ENCODE measurements around the gene SGMS1. TPM values are rescaled to one million over a fixed set of nuclear protein-coding genes. Genes with fewer than 3 reads are reported as not detected.
A peak's percentile ranks its signal among the peaks of the same experiment; 100 is the strongest.

SGMS1 gene
- total RNA-seq, 4 donors from 2014 or later: 28.3 to 44.5 (median 41.7) TPM

- Histone ChIP-seq H3K4me3 (no peak overlapping the region), H3K4me1 (no peaks in the 10 kb centered on the region), H3K27me3 (no peaks in the 10 kb centered on the region), H3K36me3 (peaks cover 0 to 16% (median 5%) of the 10 kb centered on the region in 4 donors), H3K27ac (no peak overlapping the region), H3K9me3 (peaks cover 0 to 5% of the 10 kb centered on the region in 2 donors)
- TF ChIP-seq CTCF (IDR thresholded peaks at IDR 0.05): peak; percentile 26 to 51 (median 37)
- TF ChIP-seq EP300 (IDR thresholded peaks at IDR 0.05; ENCODE audit: low read depth): no peak
- no peak for TF ChIP-seq POLR2AphosphoS5 (IDR thresholded peaks at IDR 0.05)
- TF ChIP-seq POLR2A (IDR thresholded peaks at IDR 0.05): no peak
- peak; percentile 18 for DNase-seq
- in situ Hi-C loops (cut with MboI; ENCODE audit: low pct_ligation_motif_present in 1 of 4, low pct_unique_long_range_greater_than_20kb in 1 of 4, low sequenced_read_pairs in 3 of 4) (no loop called here), intact Hi-C loops (cut with DNase I; ENCODE audit: low total_unique reads) (no loop called here)
- WGBS, 2 donors (ENCODE audit: low coverage in 1 of 2): 79 to 91% methylated on average over 2 to 4 of the region's 4 CpGs
Observed at GRCh38 chr10:50310560-50311174, 313.1 kb downstream of the SGMS1 start.

GRCh38 chr10:50309342-50309741 is 314.4 kb downstream of the SGMS1 start:
- DNase-seq: no peak
- intact Hi-C loops (cut with DNase I; ENCODE audit: low total_unique reads): loop anchor here (5.0 kb wide), 1 partner anchor 1142 kb away; no protein-coding TSS in a partner anchor
- peaks cover 0 to 5% of the 10 kb centered on the region in 2 donors for H3K9me3 ChIP-seq
- no peak overlapping the region for H3K27ac ChIP-seq
- no peak overlapping the region for H3K4me3 ChIP-seq
- TF ChIP-seq POLR2AphosphoS5 (IDR thresholded peaks at IDR 0.05): no peak
- no peak for TF ChIP-seq EP300 (IDR thresholded peaks at IDR 0.05; ENCODE audit: low read depth)
- no peak for TF ChIP-seq POLR2A (IDR thresholded peaks at IDR 0.05)
- no peak for TF ChIP-seq CTCF (IDR thresholded peaks at IDR 0.05)
- in situ Hi-C loops (cut with MboI; ENCODE audit: low pct_ligation_motif_present in 1 of 4, low pct_unique_long_range_greater_than_20kb in 1 of 4, low sequenced_read_pairs in 3 of 4): no loop called here
- peaks cover 0 to 16% (median 5%) of the 10 kb centered on the region in 4 donors for H3K36me3 ChIP-seq
- H3K27me3 ChIP-seq: no peaks in the 10 kb centered on the region
- H3K4me1 ChIP-seq: no peaks in the 10 kb centered on the region
- WGBS, 2 donors (ENCODE audit: low coverage in 1 of 2): 92 to 100% methylated on average over 2 to 4 of the region's 4 CpGs

GRCh38 chr10:50304660-50305059 is 319.1 kb downstream of the SGMS1 start:
- no peak for TF ChIP-seq POLR2A (IDR thresholded peaks at IDR 0.05)
- no peak for TF ChIP-seq POLR2AphosphoS5 (IDR thresholded peaks at IDR 0.05)
- intact Hi-C loops (cut with DNase I; ENCODE audit: low total_unique reads): loop anchor here (5.0 kb wide), 1 partner anchor 1137 kb away; no protein-coding TSS in a partner anchor
- Histone ChIP-seq H3K27me3 (no peaks in the 10 kb centered on the region), H3K27ac (no peak overlapping the region), H3K4me3 (no peak overlapping the region), H3K9me3 (peaks cover 0 to 2% of the 10 kb centered on the region in 2 donors), H3K36me3 (peaks cover 0 to 9% (median under 1%) of the 10 kb centered on the region in 4 donors), H3K4me1 (no peaks in the 10 kb centered on the region)
- in situ Hi-C loops (cut with MboI; ENCODE audit: low pct_ligation_motif_present in 1 of 4, low pct_unique_long_range_greater_than_20kb in 1 of 4, low sequenced_read_pairs in 3 of 4): no loop called here
- DNase-seq: no peak
- WGBS, 2 donors (ENCODE audit: low coverage in 1 of 2): 97 to 100% methylated on average over 7 to 8 of the region's 8 CpGs

GRCh38 chr10:50299948-50300669 is 323.6 kb downstream of the SGMS1 start:
- Histone ChIP-seq H3K27ac (no peak overlapping the region), H3K27me3 (no peaks in the 10 kb centered on the region), H3K4me3 (no peak overlapping the region), H3K36me3 (no peaks in the 10 kb centered on the region), H3K4me1 (no peaks in the 10 kb centered on the region), H3K9me3 (peaks cover 0 to 2% of the 10 kb centered on the region in 2 donors)
- intact Hi-C loops (cut with DNase I; ENCODE audit: low total_unique reads): loop anchor here (10.0 kb wide), 1 partner anchor 335 kb away; no protein-coding TSS in a partner anchor
- 90% methylated on average over 1 of the region's 1 CpG for WGBS, 2 donors (ENCODE audit: low coverage in 1 of 2)
- TF ChIP-seq CTCF (IDR thresholded peaks at IDR 0.05): no peak
- TF ChIP-seq POLR2AphosphoS5 (IDR thresholded peaks at IDR 0.05): no peak
- TF ChIP-seq POLR2A (IDR thresholded peaks at IDR 0.05): no peak
- TF ChIP-seq EP300 (IDR thresholded peaks at IDR 0.05; ENCODE audit: low read depth): no peak
- DNase-seq: no peak
- in situ Hi-C loops (cut with MboI; ENCODE audit: low pct_ligation_motif_present in 1 of 4, low pct_unique_long_range_greater_than_20kb in 1 of 4, low sequenced_read_pairs in 3 of 4): no loop called here

Data from transverse colon (tissue), 4 donors.